ENCODE results near the gene POLG2. TPM values are rescaled to one million over a fixed set of nuclear protein-coding genes. Genes with fewer than 3 reads are reported as not detected.
A peak's percentile ranks its signal among the peaks of the same experiment; 100 is the strongest.

Gene POLG2
- total and polyA plus RNA-seq, 9 of the 15 experiments (the other 6 are each of a cell fraction or from before 2014, with no cell fraction given) = 13.4 to 44.8 (median 37.0) TPM

DNA sequence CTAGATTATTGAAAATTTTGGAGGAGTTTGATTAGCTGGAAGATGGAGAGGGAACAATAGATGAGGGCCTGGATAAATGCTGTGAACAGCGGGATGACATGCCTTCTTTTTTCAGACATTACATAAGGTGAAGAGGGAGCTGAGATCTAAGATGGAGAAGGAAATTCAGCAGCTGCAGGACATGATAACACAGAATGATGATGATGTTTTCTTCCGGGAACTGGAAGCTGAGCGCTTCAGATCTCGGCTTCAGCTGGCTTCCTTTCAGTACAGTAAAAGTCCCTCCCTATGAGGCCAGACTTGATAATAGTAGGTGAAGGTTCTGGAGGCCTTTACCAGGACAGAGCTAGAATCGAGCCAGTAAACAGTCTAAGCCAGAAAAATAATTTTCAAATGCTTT is 40.6 kb upstream of the POLG2 start (continued):
- TF ChIP-seq CC2D1A (IDR thresholded peaks at IDR 0.05) (peak; percentile 85; the same call in 1 of the 2 replicates), SUPT5H (IDR thresholded peaks at IDR 0.05) (no peak), CBFB (CRISPR knock-in tag; IDR thresholded peaks at IDR 0.05) (no peak), ELF1 (tag; IDR thresholded peaks at IDR 0.05) (peak; percentile 55; the same call in 1 of the 2 replicates), PHB2 (IDR thresholded peaks at IDR 0.05; ENCODE audit: low read depth) (peak; percentile 47; the same call in 1 of the 2 replicates), MAFG (tag; conservative IDR thresholded peaks at IDR 0.05) (peak; percentile 58), MYNN (IDR thresholded peaks at IDR 0.05) (peak; percentile 99), MYNN (CRISPR knock-in tag; IDR thresholded peaks at IDR 0.05) (peak; percentile 79; the same call in 1 of the 2 replicates), GTF2A2 (tag; IDR thresholded peaks at IDR 0.05) (no peak), NFIC (IDR thresholded peaks at IDR 0.05) (peak; percentile 74), NCOR1 (IDR thresholded peaks at IDR 0.05) (peak; percentile 88), MYBL2 (IDR thresholded peaks at IDR 0.05; ENCODE audit: low read depth) (no peak), MYBL2 (CRISPR knock-in tag; IDR thresholded peaks at IDR 0.05; ENCODE audit: borderline replicate concordance) (no peak), C11orf30 (IDR thresholded peaks at IDR 0.05; ENCODE audit: low read depth) (peak; percentile 12; the same call in 1 of the 2 replicates), MCM2 (IDR thresholded peaks at IDR 0.05; ENCODE audit: low read depth) (no peak), ZNF347 (CRISPR knock-in tag; IDR thresholded peaks at IDR 0.05; ENCODE audit: low read depth) (no peak), PYGO2 (tag; IDR thresholded peaks at IDR 0.05) (no peak), NFE2 (IDR thresholded peaks at IDR 0.05; ENCODE audit: low read depth) (peak; percentile 64), KLF6 (CRISPR knock-in tag; IDR thresholded peaks at IDR 0.05; ENCODE audit: borderline replicate concordance) (no peak), FOS (IDR thresholded peaks at IDR 0.05; ENCODE audit: extremely low read depth, insufficient read length) (no peak), RBM39 (optimal IDR thresholded peaks at IDR 0.05; ENCODE audit: low read depth, low read length) (no peak)
- TF ChIP-seq, protein P1, sequence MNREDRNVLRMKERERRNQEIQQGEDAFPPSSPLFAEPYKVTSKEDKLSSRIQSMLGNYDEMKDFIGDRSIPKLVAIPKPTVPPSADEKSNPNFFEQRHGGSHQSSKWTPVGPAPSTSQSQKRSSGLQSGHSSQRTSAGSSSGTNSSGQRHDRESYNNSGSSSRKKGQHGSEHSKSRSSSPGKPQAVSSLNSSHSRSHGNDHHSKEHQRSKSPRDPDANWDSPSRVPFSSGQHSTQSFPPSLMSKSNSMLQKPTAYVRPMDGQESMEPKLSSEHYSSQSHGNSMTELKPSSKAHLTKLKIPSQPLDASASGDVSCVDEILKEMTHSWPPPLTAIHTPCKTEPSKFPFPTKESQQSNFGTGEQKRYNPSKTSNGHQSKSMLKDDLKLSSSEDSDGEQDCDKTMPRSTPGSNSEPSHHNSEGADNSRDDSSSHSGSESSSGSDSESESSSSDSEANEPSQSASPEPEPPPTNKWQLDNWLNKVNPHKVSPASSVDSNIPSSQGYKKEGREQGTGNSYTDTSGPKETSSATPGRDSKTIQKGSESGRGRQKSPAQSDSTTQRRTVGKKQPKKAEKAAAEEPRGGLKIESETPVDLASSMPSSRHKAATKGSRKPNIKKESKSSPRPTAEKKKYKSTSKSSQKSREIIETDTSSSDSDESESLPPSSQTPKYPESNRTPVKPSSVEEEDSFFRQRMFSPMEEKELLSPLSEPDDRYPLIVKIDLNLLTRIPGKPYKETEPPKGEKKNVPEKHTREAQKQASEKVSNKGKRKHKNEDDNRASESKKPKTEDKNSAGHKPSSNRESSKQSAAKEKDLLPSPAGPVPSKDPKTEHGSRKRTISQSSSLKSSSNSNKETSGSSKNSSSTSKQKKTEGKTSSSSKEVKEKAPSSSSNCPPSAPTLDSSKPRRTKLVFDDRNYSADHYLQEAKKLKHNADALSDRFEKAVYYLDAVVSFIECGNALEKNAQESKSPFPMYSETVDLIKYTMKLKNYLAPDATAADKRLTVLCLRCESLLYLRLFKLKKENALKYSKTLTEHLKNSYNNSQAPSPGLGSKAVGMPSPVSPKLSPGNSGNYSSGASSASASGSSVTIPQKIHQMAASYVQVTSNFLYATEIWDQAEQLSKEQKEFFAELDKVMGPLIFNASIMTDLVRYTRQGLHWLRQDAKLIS (CRISPR knock-in tag; IDR thresholded peaks at IDR 0.05) = no peak
- TF ChIP-seq, protein P2, sequence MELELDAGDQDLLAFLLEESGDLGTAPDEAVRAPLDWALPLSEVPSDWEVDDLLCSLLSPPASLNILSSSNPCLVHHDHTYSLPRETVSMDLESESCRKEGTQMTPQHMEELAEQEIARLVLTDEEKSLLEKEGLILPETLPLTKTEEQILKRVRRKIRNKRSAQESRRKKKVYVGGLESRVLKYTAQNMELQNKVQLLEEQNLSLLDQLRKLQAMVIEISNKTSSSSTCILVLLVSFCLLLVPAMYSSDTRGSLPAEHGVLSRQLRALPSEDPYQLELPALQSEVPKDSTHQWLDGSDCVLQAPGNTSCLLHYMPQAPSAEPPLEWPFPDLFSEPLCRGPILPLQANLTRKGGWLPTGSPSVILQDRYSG (tag; conservative IDR thresholded peaks at IDR 0.05; ENCODE audit: low read depth) = no peak
